DOHH2 (cell line): ENCODE results near the gene GOLGA3.

Experiments
- H3F3A ChIP-seq: fragments of 200-600 bp; sonication (generic), shearing (Covaris generic); 2 replicates; pipeline ENCODE4 v1.6.0; 2016; ENCODE audit warnings: antibody characterized with exemption, mild to moderate bottlenecking; ENCODE audit not compliant: control insufficient read depth, insufficient read depth
- H3K27ac ChIP-seq: fragments of 200-600 bp; sonication (generic); 2 replicates; pipeline ENCODE4 v1.5.1; 2014; ENCODE audit warnings: low read depth, mild to moderate bottlenecking, low read length, moderate library complexity
- H3K27me3 ChIP-seq: fragments of 200-600 bp; sonication (generic); 2 replicates; pipeline ENCODE4 v1.6.1; 2014; ENCODE audit warnings: mild to moderate bottlenecking, low read length, mixed read lengths; ENCODE audit not compliant: control insufficient read depth
- H3K36me3 ChIP-seq: fragments of 200-600 bp; sonication (generic); 2 replicates; pipeline ENCODE4 v1.6.1; 2014; ENCODE audit warnings: mild to moderate bottlenecking, low read length, moderate library complexity, mixed read lengths; ENCODE audit not compliant: control insufficient read depth
- H3K4me1 ChIP-seq: fragments of 200-600 bp; sonication (generic); 2 replicates; pipeline ENCODE4 v1.6.1; 2014; ENCODE audit warnings: mild to moderate bottlenecking, low read length, mixed read lengths; ENCODE audit not compliant: control insufficient read depth
- H3K4me2 ChIP-seq: fragments of 200-600 bp; sonication (generic); 2 replicates; pipeline ENCODE4 v1.6.0; 2014; ENCODE audit warnings: mild to moderate bottlenecking, low read length, moderate library complexity
- H3K4me3 ChIP-seq: fragments of 200-600 bp; sonication (generic); 2 replicates; pipeline ENCODE4 v1.5.1; 2014; ENCODE audit warnings: mild to moderate bottlenecking, low read length, mixed read lengths
- H3K79me2 ChIP-seq: fragments of 200-600 bp; sonication (generic); 2 replicates; pipeline ENCODE4 v1.6.1; 2014; ENCODE audit warnings: mild to moderate bottlenecking, low read length, mixed read lengths; ENCODE audit not compliant: control insufficient read depth
- H3K9me2 ChIP-seq: fragments of 200-600 bp; sonication (generic); replicated peaks from 2 replicates; pipeline ENCODE4 v1.6.1; 2014; ENCODE audit warnings: mild to moderate bottlenecking, low read length, mixed read lengths; ENCODE audit not compliant: control insufficient read depth
- H3K9me3 ChIP-seq: fragments of 200-600 bp; sonication (generic); 2 replicates; pipeline ENCODE4 v1.6.1; 2014; ENCODE audit warnings: antibody characterized with exemption, low read length, mixed read lengths; ENCODE audit not compliant: control insufficient read depth, insufficient read depth
- H4K20me1 ChIP-seq: fragments of 200-600 bp; sonication (generic); 2 replicates; pipeline ENCODE4 v1.6.0; 2014; ENCODE audit warnings: low read depth, mild to moderate bottlenecking, antibody characterized with exemption, low read length, moderate library complexity; ENCODE audit not compliant: control insufficient read depth, insufficient read depth
- EZH2phosphoT487 ChIP-seq: fragments of 200-600 bp; sonication (generic); IDR thresholded peaks from 2 replicates; pipeline ENCODE4 v1.6.1; 2017; ENCODE audit warnings: borderline replicate concordance, mild to moderate bottlenecking, antibody characterized with exemption, low read length, moderate library complexity, mixed read lengths
- TF ChIP-seq, protein P1 (sequence below): fragments of 200-600 bp; sonication (generic); IDR thresholded peaks from one replicate; pipeline ENCODE4 v1.5.1; 2014; ENCODE audit warnings: antibody characterized with exemption, mild to moderate bottlenecking, low read depth, low read length; ENCODE audit not compliant: poor library complexity, severe bottlenecking

The GOLGA3 gene

DNA sequence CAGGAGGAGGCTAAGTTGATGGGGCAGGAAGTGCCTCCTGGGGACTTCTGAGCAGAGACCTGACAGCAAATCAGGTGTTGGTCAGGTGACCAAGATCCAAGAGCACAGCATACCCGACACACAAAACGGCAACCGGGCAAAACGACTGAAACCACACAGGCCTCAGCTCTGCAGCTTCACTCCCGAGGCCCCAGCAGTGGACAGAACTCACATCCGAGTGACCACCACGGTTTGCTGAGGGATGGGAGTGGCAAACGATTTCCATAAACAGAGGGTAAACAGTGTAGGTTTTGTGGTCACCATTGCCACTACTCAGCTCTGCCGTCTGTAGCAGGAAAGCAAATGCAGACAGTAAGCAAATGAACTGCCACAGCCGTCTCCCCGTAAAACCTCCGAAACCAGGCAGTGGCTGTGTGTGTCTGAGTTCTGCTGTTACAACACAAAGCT, 44.3 kb upstream of the GOLGA3 start:
- Histone ChIP-seq H3K4me3 (no peak overlapping the region), H3K9me2 (no peaks in the 10 kb centered on the region), H3K27ac (no peak overlapping the region), H3K4me1 (no peaks in the 10 kb centered on the region), H3K27me3 (no peaks in the 10 kb centered on the region), H3K9me3 (no peaks in the 10 kb centered on the region), H3K36me3 (peaks cover 56% of the 10 kb centered on the region), H3F3A (peaks cover 4% of the 10 kb centered on the region; the same call in 1 of the 2 replicates), H3K4me2 (no peak overlapping the region), H4K20me1 (no peaks in the 10 kb centered on the region), H3K79me2 (no peaks in the 10 kb centered on the region)
- no peak for TF ChIP-seq EZH2phosphoT487
- TF ChIP-seq, protein P1, sequence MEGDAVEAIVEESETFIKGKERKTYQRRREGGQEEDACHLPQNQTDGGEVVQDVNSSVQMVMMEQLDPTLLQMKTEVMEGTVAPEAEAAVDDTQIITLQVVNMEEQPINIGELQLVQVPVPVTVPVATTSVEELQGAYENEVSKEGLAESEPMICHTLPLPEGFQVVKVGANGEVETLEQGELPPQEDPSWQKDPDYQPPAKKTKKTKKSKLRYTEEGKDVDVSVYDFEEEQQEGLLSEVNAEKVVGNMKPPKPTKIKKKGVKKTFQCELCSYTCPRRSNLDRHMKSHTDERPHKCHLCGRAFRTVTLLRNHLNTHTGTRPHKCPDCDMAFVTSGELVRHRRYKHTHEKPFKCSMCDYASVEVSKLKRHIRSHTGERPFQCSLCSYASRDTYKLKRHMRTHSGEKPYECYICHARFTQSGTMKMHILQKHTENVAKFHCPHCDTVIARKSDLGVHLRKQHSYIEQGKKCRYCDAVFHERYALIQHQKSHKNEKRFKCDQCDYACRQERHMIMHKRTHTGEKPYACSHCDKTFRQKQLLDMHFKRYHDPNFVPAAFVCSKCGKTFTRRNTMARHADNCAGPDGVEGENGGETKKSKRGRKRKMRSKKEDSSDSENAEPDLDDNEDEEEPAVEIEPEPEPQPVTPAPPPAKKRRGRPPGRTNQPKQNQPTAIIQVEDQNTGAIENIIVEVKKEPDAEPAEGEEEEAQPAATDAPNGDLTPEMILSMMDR = no peak

- no peaks in the 10 kb centered on the region for H3K27me3 ChIP-seq
- H3K4me3 ChIP-seq = no peak overlapping the region
- no peak overlapping the region for H3K27ac ChIP-seq
- H4K20me1 ChIP-seq = no peaks in the 10 kb centered on the region
- H3K79me2 ChIP-seq = no peaks in the 10 kb centered on the region
- H3K36me3 ChIP-seq = peaks cover 57% of the 10 kb centered on the region
- no peak for TF ChIP-seq EZH2phosphoT487
- TF ChIP-seq, protein P1 = no peak
- no peaks in the 10 kb centered on the region for H3K9me3 ChIP-seq
- peaks cover 4% of the 10 kb centered on the region; the same call in 1 of the 2 replicates for H3F3A ChIP-seq
- no peaks in the 10 kb centered on the region for H3K4me1 ChIP-seq
- H3K4me2 ChIP-seq = no peak overlapping the region
- H3K9me2 ChIP-seq = no peaks in the 10 kb centered on the region
Measured at GRCh38 chr12:132872073-132872855, 43.6 kb upstream of the GOLGA3 start.

- TF ChIP-seq EZH2phosphoT487 = no peak
- TF ChIP-seq, protein P1 = no peak
- Histone ChIP-seq H3K9me3 (no peaks in the 10 kb centered on the region), H3K79me2 (peaks cover 2% of the 10 kb centered on the region; the same call in 1 of the 2 replicates), H3K4me1 (no peaks in the 10 kb centered on the region), H4K20me1 (no peaks in the 10 kb centered on the region), H3K27ac (no peak overlapping the region), H3F3A (no peaks in the 10 kb centered on the region), H3K36me3 (peaks cover 55% of the 10 kb centered on the region), H3K4me3 (no peak overlapping the region), H3K27me3 (no peaks in the 10 kb centered on the region), H3K4me2 (no peak overlapping the region), H3K9me2 (no peaks in the 10 kb centered on the region)
Measured at GRCh38 chr12:132869551-132869950, 40.9 kb upstream of the GOLGA3 start.
